GM10847 (cell line): ENCODE results near the gene BCL10.

ENCODE experiments used
- POLR2A ChIP-seq: IDR thresholded peaks from 2 replicates; pipeline ENCODE4 v1.6.1; 2011; ENCODE audit not compliant: insufficient read length; ENCODE audit errors: extremely low read depth

BCL10 gene

DNA sequence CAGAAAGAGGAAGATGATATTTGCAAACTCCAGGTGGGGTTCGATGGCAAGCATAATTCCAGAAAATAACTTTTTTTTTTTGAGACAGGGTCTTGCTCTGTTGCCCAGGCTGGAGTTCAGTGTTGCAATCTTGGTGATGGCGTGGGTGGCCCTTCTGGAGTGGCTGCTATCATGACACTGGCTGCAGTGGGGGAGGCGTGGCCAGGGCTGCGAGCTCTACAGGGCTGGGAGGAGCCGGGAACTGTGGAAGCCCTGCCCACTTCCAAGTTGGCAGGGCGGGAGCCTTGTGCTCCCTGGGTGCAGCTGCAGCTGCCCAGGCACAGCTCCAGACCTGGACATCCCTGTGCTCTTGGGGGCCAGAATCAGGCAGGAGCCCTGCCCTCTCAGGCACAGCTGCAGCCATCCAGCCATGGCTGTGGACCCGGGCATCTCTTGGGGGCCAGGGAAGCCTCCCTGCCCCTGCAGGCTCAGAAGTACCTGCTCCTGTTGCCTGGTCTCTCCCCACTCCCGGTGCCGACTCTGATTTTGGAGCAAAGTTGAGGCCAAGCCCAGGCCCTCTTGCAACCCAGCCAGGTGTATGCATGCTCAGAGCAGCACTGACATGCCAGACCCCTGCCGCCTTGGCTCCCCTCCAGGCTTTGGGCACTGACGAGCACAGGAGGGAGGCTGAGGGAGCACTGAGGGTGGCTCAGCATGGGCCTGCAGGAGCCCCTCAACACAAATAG lies 7.2 kb upstream of the BCL10 start:
- TF ChIP-seq POLR2A: no peak

DNA sequence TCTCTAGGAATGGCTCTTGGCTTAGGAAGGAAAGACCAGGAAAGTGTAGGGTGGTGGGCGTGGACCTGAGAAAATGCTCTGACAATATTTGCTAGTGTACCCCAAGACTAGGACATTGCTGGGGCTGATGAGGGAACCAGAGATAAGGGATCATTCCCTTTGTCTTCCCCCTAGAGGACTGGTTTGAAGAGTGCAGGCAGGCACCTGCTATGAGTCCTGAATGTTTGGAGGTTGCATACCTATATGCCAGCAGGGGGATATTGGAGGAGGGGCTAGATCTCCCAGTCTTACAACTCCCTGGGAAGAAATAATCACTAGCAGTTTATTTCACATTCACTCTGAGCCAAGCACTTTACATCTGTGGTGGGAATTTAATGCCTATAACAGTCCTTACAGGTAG lies 6.0 kb upstream of the BCL10 start:
- no peak for TF ChIP-seq POLR2A

DNA sequence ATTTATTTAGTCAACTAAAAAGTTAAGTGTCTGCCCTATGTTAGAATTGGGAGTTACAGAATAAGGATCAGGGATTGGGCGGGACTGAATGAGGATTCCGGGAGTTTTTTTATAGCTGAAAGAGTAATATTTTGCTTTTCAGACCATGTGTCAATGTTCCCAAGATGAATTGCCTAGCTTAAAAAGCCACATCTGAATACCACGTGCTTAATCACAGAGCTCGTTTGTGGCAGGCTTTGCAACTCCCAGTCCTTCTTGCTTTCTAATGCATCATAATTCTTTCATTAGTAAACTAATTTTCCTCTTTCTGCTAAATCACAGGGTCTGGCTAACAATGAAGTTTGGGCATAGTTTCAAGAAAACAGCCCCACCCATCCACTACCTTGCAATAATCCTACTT lies 4.2 kb upstream of the BCL10 start:
- no peak for TF ChIP-seq POLR2A

DNA sequence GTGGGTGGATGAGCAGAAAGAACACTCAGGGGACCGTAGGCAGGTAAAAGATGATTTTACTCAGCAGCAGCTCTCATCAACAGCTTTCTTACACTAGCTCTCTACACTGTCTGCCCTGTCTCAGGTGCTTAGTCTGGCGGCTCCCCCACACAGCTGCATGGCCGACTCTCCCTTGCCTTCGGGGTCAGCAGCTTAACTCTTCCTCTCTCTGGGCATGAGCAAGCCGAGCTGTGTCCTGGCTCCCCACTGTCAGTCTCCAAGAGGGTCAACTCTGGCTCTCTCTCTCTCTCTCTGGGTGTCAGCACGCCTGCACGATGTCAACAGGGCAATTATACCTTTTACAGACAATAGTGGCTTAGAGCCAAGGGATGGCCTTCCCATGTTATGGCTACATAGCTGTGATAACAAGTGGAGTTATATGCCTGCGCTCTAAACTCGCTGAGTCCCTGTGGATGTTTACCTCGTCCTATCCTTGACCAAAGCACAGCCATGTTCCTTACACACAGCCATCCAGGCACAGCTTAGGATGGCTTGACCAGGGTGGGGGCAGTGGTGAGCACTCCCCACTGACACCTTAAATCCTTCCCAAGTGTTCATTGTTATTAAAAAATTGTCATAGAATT lies 3.1 kb upstream of the BCL10 start:
- no peak for TF ChIP-seq POLR2A

DNA sequence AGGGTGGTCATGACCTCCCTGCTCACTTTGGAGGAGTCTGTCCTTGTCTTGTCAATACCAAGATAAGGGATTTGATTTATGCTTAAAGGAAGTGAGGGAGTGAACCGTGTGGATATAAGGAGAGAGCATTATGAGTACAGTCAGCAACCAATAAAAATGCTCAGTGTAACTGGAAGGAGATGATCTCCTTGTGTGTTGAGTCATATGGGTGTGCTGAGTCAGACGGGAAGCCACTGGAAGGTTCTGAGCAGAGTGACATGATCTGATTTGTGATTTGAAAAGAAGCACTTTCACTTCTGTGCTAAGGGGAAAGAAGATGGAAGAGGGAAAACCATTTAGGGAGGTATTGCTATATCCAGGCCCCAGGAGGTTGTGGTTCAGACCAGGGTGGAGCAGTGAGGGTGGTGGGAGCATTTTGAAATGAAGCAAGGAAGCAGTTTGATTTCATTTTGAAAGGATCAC lies 2.5 kb upstream of the BCL10 start:
- TF ChIP-seq POLR2A: no peak

DNA sequence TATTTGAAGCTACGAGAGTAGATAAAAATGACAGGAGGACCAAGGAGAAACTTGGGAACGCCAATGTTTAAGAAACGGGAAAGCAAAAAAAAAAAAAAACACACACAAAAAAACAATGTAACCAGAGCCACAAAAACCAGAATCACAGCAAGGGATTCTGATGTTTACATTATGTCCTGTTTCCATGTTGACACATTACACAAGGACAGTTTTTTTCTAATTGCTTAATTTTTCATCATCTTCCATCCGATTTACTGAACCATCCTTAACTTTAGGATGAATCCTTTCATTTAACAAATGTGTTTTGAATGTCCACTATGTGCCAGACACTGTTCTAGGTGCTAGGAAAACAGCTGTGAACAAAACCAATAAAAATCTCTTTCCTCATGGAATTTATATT lies 1.4 kb upstream of the BCL10 start:
- TF ChIP-seq POLR2A: no peak

DNA sequence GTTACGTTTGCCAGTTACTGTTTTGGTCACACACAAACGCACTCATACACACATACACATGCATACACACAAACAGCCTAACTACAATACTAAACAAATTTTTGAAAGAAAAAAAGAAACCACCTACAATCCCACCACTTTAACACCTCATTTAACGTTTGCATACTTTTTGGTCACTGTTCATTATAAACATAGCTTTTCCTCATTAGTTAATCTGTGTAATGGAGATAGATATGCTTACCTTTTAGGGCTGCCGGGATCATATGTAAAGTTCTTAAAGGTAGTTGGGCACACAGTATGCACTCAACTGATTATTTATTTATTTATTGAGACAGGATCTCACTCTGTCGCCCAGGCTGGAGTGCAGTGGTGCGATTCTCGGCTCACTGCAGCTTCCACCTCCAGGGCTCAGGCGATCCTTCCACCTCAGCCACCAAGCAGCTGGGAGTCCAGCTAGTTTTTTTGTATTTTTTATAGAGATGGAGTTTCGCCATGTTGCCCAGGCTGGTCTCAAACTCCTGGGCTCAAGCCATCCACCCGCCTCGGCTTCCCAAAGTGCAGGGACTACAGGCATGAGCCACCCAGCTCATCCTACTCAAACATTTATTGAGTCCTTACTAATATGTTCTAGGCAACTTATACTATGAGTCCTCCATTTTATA lies 677 bp upstream of the BCL10 start:
- no peak for TF ChIP-seq POLR2A

DNA sequence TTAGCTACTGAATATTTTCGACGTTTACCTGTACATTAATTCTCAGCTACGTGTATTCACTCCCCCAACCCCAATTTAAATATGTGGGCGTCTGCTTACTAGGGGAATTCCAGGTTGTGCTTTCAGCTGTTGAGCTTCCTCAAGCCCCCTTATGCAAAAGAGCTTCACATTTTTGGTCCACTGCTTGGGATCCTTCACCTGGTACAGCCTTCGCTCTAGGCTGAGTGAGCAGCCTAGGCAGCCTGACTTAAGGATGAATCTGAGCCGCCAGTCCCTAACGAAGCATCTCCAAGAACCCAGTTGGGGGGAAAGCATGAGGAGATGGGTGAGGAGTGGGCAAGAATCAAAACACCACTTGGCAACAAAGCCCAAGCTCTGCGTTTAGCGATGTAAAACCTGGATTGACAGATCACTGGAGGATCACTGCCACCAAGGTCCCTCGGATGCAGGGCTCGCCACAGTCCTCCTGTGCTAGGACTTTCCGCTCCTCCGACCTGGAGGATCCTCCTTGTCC lies 674 bp downstream of the BCL10 start:
- TF ChIP-seq POLR2A: peak; percentile 30

DNA sequence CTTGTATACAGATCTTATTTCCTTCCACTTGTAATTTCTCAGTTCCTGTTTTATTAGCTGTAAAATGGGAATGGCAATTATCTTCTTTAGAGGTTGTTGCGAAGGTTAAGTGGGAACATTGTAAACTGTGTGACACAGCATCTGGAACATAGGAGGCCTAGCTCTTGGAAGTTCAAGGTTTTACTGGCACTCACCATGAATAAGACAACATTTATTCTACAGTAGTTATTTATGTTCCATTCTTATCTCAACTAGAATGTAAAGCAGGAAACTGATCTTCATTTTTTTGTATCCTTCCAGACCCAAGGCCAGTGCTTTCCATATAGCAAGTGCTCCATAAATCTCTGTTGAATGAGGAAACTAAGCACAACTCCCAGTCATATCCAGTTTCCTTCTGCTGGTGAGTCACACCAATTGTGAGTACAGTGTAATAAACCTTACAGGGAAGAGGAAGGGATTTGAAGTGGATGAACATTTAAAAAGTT lies 1.4 kb downstream of the BCL10 start:
- no peak for TF ChIP-seq POLR2A

DNA sequence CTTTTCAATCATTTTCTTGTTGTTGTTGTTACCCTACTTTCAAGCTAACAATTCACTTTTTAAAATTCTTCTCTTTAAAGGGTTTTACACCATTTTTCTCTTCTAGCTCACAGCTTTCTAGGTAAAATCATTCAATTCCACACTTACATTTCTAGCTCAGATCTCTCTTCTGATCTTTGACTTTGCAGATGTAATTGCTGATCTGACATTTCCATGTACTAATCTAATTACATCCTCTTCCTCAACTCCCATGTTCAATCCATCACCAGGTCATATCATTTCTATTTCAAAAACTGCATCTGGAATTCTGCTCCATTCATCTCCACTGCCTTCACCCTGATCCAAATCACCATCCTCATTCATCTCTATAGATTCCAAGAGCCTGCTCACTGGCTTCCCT lies 3.0 kb downstream of the BCL10 start:
- TF ChIP-seq POLR2A: no peak

DNA sequence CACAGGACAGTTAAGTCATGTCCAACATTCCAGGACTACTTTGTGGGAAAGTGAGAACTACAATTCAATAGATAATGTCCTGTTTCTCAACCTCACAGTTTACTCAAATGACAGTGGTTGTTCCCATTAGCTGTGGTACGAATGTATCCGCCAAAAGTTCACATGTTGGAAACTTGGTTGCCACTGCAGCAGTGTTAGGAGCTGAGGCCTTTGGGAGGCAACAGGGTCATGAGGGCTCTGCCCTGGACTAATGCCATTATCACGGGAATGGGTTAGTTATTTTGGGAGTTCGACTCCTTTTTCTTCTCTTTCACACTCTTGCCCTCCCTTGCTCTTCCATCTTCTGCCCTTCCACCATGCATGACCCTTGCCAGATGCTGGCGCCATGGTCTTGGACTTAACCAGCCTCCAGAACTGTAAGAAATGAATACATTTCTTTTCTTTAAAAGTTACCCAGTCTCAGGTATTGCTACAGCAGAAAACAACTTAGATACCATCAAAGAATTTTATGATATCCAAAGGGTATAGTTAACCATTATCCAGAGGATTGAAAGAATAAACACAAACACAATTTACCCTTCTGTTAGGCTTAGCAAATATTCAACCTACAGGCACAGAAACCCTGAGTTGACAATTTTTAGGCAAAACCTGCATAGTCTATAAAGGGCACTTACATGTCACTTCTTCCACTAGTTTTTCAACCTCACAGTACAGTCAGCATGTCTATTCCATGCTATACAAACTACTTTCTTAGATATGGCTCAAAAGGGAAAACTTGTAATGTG lies 7.4 kb downstream of the BCL10 start:
- TF ChIP-seq POLR2A: no peak

DNA sequence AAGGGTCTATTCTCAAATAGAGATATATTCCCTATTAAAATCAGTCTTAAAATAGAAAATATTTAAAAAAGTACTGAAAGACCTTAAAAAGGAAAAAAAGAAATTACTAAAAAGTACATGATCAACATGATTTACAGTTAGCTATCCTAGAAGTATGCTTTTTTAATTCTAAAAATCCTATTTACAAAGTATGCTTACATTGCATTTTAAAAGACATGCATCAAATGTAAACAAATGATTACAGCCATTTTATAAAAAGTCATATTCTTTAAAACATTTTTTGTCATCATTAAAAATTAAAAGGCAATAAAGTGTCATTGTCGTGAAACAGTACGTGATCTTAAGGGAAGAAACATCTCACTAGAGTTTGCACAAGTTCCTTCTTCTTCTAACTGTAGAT lies 9.1 kb downstream of the BCL10 start:
- TF ChIP-seq POLR2A: no peak

DNA sequence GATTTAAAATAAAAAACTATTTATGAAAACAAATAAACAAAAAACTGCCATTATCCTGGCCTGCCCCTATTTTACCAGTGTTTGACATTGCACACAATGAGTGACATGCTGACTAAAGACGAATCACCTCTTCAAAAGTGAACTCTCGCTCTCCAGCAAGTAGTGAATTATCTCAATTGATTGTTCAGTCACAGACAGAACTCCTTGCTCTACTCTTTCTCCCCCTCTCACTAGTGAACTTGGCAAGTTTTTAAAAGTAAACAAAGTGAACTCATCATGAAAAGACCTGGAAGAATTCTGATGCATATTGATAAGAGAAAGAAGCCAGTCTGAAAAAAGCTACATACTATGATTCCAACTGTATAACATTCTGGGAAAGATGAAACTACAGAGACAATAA lies 12.3 kb downstream of the BCL10 start:
- TF ChIP-seq POLR2A: no peak

DNA sequence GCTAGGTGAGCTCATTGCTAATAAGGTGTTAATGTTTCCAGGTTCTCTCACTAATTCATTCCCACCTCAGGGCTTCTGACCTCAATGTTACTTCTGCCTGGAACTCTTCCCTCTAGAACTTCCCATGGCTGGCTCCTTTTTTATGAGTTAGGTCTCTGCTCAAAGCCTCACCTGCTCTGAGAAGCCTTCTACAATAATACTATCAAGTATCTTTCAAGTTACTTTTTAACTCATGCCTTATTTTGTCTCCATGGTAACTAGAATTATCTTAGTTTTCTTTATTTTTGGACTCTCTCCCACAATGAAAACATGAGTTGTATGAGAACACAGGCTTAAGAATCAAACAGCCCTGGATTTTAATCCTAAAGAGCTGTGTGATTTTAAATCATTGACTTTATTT lies 13.4 kb downstream of the BCL10 start:
- TF ChIP-seq POLR2A: no peak

DNA sequence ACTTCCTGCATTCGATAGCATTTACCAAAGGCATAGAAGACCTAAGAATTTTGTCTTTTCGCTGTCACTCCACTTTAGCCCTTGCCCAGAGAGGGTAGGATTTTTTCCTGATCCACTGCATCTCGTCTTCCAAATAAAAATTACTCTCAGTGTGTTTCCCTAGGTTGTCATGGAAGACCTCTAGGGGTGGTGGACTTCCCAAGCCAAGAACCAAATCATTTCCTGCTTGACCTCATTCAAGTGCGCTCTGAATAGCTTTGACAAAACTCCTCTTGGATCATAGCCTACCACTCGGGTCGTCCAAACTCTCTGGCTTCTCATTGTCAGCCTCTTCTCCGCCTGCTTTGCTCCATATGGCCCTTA lies 16.5 kb downstream of the BCL10 start:
- TF ChIP-seq POLR2A: no peak
